GM18951 (cell line): ENCODE measurements around the gene CLMP.
"Not testable (repeated sequence)": the region's sequence is repeated elsewhere in the genome, so short reads cannot be mapped to it uniquely, and the experiment has no call there.

Experiments used
- POLR2A ChIP-seq: IDR thresholded peaks from 4 replicates; pipeline ENCODE4 v1.6.1; 2011; ENCODE audit warnings: mild to moderate bottlenecking; ENCODE audit not compliant: insufficient read length, insufficient read depth; ENCODE audit errors: extremely low read depth
- in situ Hi-C: fragments of 300-500 bp; cut with MboI; formaldehyde crosslinking; loops from one replicate; pipeline ENCODE4 v1.12.0; 2022; ENCODE audit warnings: low sequenced_read_pairs, mixed read lengths, inconsistent platforms; ENCODE audit not compliant: unreplicated experiment

CLMP gene

DNA sequence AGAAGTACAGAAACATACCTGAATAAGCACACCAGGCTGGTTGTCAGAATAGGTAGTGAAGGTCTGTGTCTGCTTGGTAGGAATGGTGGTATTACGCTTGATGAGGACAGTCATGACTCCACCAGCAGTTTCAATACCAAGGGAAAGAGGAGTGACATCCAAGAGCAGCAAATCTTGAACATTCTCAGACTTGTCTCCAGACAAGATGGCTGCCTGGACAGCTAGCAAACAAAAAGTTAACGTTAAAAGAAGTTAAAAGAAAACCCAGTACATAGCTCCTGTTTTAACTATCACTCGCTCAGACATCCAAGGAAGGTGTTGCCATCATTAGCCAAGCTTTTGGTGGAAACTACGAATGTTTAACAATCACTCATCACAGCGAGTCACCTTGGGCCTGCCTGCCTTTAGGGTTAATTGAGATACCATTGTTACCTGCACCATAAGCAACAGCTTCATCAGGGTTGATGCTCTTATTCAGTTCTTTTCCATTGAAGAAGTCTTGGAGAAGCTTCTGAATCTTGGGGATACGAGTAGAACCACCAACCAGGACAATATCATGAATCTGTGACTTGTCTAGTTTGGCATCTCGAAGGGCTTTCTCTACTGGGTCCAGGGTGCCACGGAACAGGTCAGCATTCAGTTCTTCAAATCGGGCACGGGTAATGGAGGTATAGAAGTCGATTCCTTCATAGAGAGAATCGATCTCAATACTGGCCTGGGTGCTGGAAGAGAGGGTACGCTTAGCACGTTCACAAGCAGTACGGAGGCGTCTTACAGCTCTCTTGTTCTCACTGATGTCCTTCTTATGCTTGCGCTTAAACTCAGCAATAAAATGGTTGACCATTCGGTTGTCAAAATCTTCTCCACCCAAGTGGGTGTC lies 135.8 kb downstream of the CLMP start:
- in situ Hi-C loops = not testable (repeated sequence)
- peak; percentile 34 for TF ChIP-seq POLR2A

DNA sequence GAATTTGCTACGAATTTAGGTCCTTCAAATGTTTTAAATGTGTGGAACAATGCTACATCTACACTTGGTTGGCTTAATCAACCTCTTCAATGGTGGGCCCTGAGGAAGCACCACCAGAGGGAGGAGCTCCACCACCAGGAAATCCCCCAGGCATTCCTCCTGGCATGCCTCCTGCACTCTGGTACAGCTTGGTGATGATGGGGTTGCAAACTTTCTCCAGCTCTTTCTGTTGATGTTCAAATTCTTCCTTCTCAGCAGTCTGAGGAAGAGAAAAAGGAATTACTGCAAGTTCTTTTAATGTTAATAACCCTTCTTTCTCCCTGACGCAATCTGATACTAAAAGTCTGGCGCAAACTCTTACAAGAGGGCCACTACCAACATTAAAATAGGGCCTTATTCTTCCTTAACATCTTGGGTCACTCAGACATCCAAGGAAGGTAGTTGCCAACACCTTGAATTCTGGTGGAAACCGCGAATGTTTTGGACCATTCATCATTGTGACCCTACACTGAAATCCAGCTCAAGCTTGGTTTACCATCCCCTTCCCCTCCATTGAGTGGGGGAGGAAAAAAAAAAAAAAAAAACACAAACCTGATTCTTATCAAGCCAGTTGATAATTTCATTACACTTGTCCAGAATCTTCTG lies 137.3 kb downstream of the CLMP start:
- in situ Hi-C loops = no loop called here

DNA sequence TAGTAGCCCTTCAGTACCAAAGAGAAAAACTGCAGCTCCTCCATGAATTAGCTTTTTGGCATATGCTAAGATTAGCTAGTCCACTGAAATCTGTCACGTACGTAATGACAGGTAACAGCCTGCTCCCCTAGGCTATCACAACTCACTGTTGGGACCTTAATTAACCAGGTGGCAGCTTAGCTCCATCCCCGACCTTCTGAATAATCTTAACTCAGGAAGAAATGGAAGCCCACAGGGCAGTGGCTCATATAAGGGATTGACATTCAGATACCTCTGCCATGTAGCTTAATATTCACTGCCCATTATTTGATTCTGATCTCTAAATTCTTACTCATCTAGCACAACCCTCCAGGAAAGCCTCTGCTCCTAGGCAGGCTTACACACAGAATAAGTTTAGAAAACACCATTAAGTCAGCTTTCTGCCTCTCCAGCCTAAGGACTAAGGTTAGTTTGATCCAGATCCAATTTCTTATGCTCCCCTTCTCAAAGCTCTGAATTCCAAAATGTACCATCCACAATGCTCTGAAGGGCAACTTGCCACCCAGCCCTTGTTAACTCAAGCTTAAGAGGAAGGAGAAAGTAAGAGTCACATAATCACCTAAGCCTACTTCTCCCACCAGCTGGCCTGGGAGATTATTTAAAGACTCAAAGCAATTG lies 138.1 kb downstream of the CLMP start:
- in situ Hi-C loops = no loop called here
- TF ChIP-seq POLR2A = peak; percentile 15

More for the DNA sequence above, 137.3 kb downstream of the CLMP start:
- TF ChIP-seq POLR2A = no peak

DNA sequence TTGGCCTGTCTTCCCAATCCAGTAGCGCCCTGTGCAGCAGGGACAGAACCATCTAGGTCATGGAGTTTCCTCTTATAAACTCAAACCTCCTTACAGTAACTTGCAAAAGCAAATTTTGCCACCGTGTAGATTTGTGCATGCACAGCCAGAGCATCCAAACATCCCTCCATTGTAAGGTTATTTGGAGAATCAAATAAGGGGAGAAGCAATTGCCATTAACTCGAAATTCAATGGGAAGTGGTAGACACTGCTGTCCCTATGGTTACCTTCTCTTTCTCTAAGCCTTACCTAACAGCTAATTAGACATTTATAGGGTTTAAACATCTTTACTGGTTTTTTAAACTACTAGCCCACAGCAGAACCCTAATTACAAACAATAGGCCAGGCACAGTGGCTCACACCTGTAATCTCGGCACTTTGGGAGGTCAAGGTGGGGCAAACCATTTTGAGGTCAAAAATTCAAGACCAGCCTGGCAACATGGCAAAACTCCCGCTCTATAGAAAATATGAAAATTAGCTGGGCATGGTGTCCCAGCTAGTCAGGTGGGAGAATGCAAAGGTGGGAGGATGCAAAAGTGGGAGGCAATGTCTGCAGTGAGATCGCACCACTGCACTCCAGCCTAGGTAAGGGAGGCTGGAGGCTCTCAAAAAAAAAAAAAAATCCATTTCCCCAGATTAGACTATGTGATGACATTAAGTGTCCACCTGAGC lies 139.7 kb downstream of the CLMP start:
- in situ Hi-C loops = no loop called here
- TF ChIP-seq POLR2A = peak; percentile 40

DNA sequence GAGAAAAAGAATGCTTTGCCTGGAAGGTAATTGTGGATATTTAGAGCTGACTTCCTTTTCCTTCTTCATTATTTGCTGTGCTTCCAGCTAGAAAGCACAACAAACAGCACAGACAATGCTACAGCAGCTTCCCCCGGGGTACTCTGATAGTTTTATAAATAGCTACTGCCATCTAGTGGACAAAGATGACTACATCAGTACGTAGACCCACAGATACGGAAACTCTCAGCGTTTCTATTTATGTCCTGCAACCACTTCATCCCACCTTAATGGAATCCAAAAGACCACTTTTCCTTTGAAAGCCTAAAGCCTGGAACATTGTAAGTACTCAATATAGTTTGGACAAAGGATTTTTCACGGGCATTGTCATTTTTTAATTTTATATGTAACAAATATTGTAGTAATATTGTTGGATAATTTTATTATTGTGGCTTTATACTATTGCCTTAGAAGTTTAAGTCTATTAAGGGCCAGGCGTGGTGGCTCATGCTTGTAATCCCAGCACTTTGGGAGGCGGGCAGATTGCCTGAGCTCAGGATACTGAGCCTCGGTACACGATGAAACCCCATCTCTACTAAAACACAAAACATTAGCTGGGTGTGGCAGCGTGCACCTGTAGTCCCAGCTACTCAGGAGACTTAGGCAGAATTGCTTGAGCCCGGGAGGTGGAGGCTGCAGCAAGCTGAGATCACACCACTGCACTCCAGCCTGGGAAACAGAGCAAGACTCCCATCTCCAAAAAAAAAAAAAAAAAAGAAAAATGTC lies 140.6 kb downstream of the CLMP start:
- in situ Hi-C loops = no loop called here
- peak; percentile 35 for TF ChIP-seq POLR2A

DNA sequence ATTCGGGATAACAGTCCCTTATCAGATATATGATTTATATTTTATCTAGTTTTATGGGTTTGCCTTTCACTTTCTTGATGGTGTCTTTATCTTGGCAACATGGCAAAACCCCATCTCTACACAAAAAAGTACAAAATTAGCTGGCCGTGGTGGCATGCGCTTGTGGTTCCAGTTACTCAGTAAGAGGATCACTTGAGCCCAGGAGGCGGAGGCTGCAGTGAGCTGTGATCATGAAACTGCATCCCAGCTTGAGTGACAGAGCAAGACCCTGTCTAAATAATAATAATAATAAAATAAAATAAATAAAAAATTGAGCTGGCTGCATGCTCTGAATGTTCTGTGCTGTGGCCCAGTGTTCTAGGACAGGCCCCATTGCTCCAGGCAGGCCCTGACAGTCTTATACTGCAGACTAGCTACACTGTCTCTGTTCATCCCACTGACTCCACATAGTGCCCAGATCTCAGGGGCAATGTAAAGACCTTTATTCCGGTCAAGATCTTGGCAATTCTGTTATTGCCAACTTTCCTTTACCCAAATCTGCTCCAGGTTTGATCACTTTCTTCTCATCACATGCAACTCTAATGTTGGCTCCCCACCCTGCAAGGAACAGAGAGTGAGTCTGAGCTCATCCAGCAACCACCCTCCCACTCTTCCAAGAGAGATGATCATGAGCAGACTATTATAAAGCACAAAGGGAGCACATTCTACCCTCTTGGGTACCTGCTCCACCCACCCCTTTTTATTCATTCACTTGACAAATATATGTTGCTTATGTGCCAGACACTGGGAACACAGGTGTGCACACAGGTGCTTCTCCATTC lies 141.9 kb downstream of the CLMP start:
- in situ Hi-C loops = no loop called here

DNA sequence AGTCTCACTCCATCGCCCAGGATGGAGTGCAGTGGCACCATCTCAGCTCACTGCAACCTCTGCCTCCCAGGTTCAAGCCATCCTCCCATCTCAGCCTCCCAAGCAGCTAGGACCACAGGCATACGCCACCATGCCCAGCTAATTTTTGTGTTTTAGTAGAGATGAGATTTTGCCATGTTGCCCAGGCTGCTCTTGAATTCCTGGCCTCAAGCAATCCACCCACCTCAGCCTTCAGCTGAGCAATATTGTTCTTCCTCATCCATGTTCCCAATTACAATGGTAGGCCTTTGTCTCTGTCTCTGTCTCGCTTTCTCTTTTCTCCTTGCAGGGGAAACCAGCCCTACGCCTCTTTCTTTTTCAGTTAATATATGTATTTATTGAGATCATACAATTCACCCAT lies 143.4 kb downstream of the CLMP start:
- in situ Hi-C loops = no loop called here
- no peak for TF ChIP-seq POLR2A

More for the DNA sequence above, 141.9 kb downstream of the CLMP start:
- no peak for TF ChIP-seq POLR2A

DNA sequence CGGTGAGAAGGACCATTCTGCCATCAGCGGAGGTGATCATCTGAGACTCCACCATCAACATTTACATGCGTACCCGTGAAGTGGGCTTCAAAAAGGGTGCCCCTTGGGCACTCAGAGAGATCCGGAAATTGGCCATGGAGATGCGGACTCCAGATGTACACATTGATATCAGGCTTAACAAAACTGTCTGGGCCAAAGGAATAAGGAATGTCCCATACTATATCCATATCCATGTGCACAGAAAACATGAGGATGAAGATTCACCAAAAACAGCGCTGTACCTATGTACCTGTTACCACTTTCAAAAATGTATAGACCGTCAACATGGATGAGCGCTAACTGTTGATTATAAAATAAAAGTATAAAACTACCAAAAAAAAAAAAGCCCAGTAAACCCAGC lies 143.9 kb downstream of the CLMP start:
- no peak for TF ChIP-seq POLR2A
- in situ Hi-C loops = no loop called here

DNA sequence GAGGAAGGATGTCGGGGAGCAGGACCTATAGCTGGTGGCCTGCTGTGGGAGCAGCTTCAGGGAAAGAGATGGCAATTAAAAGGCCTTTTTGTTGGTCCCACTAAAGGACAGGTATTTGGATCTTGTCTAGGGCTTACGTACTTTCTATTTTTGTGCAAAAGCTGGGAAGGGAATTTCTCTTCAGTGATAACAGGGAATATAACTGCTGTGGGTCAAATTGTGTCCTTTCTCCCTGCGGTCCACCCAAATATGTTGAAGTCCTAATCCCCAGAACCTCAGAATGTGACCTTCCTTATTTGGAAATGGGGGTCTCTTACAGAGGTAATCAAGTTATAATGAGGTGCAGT lies 147.1 kb downstream of the CLMP start:
- no peak for TF ChIP-seq POLR2A
- in situ Hi-C loops = no loop called here

DNA sequence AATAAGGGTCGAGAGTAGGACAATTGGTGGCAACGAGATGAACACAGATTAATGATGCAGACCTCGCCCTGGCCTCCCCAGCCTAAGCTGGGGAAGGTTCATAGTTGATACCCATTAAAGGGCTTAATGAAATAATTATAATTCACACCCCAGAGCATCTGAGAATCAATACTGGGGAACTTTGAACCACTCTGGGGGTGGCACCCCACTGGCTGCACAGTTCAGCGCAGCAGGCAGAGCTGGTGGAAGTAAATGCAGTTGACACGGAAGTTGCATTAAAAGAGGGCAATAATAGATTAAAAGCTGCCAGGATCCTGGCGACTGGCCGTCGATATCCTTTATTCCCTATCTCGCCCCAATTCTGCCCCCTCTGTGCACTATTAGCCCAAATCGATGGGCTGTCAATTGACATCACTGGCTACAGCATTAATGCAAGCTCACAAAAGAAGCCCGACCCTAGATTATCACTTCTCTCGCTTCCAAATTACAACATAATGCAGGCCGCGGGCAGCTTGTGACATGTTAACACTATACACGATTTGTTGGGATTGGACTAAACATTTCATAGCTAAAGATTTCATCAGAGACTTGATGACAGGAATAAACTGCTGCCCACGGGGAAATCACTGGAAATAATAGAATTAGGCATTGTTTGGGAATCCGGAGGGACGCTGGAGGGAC lies 147.6 kb downstream of the CLMP start:
- no peak for TF ChIP-seq POLR2A
- in situ Hi-C loops = no loop called here
